ENCODE results near the gene RGL1. TPM values are rescaled to one million over a fixed set of nuclear protein-coding genes. Genes with fewer than 3 reads are reported as not detected.

RGL1 gene
- total and polyA plus RNA-seq, 2 donors (not counting 1 experiment from before 2014, with no cell fraction given) = 16.2 to 21.4 TPM

GRCh38 chr1:183841550-183841949 is 36.6 kb downstream of the RGL1 start:
- Histone ChIP-seq H3K4me1 (ENCODE audit: control insufficient read depth, extremely low read depth, insufficient read depth, low read length) (peaks cover 10% of the 10 kb centered on the region), H3K79me2 (ENCODE audit: control insufficient read depth, insufficient read depth, low read length) (no peaks in the 10 kb centered on the region), H3K9ac (ENCODE audit: insufficient read depth, low read length) (no peak overlapping the region), H3K4me3 (replicated peaks in 1 of 4; ENCODE audit: control extremely low read depth in 1 of 4, insufficient read depth in 1 of 4, low read depth in 3 of 4, low read length in 4 of 4) (no peak overlapping the region), H2AFZ (ENCODE audit: low read length) (no peak overlapping the region), H3K27me3 (ENCODE audit: control insufficient read depth, insufficient read depth, low read length) (no peaks in the 10 kb centered on the region), H3K27ac (ENCODE audit: insufficient read depth, low read length) (peak overlapping the region; percentile 67), H3K4me2 (ENCODE audit: extremely low read depth, insufficient read depth, low read length) (peak overlapping the region; percentile 94), H3K9me3 (ENCODE audit: control insufficient read depth, insufficient read depth, low read depth, low read length) (no peaks in the 10 kb centered on the region), H4K20me1 (ENCODE audit: control insufficient read depth, extremely low read depth, insufficient read depth, low read length) (no peaks in the 10 kb centered on the region), H3K36me3 (ENCODE audit: control insufficient read depth, insufficient read depth, low read length) (peaks cover 1% of the 10 kb centered on the region)
- DNase-seq (ENCODE audit: low read depth in 2 of 2) = peak in 1 of 2 donors; percentile 17
- no peak for TF ChIP-seq EZH2 (IDR thresholded peaks at IDR 0.05; ENCODE audit: low read length, missing control alignments)
- TF ChIP-seq, protein P1, sequence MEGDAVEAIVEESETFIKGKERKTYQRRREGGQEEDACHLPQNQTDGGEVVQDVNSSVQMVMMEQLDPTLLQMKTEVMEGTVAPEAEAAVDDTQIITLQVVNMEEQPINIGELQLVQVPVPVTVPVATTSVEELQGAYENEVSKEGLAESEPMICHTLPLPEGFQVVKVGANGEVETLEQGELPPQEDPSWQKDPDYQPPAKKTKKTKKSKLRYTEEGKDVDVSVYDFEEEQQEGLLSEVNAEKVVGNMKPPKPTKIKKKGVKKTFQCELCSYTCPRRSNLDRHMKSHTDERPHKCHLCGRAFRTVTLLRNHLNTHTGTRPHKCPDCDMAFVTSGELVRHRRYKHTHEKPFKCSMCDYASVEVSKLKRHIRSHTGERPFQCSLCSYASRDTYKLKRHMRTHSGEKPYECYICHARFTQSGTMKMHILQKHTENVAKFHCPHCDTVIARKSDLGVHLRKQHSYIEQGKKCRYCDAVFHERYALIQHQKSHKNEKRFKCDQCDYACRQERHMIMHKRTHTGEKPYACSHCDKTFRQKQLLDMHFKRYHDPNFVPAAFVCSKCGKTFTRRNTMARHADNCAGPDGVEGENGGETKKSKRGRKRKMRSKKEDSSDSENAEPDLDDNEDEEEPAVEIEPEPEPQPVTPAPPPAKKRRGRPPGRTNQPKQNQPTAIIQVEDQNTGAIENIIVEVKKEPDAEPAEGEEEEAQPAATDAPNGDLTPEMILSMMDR (conservative IDR thresholded peaks at IDR 0.05 in 1 of 2, IDR thresholded peaks at IDR 0.05 in 1 of 2; ENCODE audit: low read depth in 1 of 2, low read length in 2 of 2) = no peak

DNA sequence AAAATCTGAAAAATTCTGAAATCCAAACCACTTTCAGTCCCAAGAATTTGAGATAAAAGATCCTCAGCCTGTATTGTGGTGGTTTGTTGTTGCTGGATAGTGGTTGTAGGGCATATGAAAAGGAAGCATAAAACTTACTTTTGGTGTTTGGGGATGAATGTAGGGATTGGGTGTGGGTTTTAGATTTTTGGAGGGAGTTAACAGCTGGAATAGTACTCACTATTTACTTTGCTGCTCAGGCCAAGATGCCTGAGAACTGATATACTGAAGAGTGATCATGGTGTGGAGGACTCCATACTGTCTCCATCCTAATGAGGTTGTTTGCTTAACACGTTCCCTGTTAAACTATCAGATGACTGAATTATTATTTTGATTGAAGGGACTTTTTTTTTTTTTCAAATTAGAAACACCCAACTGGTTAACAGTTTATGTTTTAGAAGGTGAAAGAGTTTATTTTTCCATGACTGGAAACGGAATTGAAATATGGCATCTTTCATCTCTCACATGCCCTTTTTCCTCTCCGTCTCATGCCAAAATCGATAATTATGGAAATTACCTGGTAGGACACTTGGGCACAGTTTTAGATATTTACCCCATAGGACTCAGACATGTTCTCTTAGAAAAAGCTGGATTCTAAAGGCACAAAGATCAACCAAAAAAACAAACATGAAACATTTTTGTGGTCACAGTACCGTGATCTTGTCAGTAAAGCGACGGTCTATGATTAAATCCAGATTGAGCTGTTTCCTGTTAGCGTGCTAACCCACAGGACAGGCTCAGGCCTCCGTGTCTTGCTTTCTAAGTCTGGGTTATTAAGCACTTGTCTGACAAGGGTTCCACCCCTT is 37.3 kb downstream of the RGL1 start:
- Histone ChIP-seq H3K4me2 (ENCODE audit: extremely low read depth, insufficient read depth, low read length) (peak overlapping the region; percentile 94), H3K27ac (ENCODE audit: insufficient read depth, low read length) (peak overlapping the region; percentile 73), H3K4me3 (replicated peaks in 1 of 4; ENCODE audit: control extremely low read depth in 1 of 4, insufficient read depth in 1 of 4, low read depth in 3 of 4, low read length in 4 of 4) (peak overlapping the region; percentile 3 to 38 (median 33)), H3K36me3 (ENCODE audit: control insufficient read depth, insufficient read depth, low read length) (peaks cover 1% of the 10 kb centered on the region), H3K9ac (ENCODE audit: insufficient read depth, low read length) (no peak overlapping the region), H2AFZ (ENCODE audit: low read length) (no peak overlapping the region), H3K9me3 (ENCODE audit: control insufficient read depth, insufficient read depth, low read depth, low read length) (no peaks in the 10 kb centered on the region), H3K27me3 (ENCODE audit: control insufficient read depth, insufficient read depth, low read length) (no peaks in the 10 kb centered on the region), H3K79me2 (ENCODE audit: control insufficient read depth, insufficient read depth, low read length) (no peaks in the 10 kb centered on the region), H3K4me1 (ENCODE audit: control insufficient read depth, extremely low read depth, insufficient read depth, low read length) (peaks cover 10% of the 10 kb centered on the region), H4K20me1 (ENCODE audit: control insufficient read depth, extremely low read depth, insufficient read depth, low read length) (no peaks in the 10 kb centered on the region)
- TF ChIP-seq, protein P1 (conservative IDR thresholded peaks at IDR 0.05 in 1 of 2, IDR thresholded peaks at IDR 0.05 in 1 of 2; ENCODE audit: low read depth in 1 of 2, low read length in 2 of 2) = no peak
- no peak for TF ChIP-seq EZH2 (IDR thresholded peaks at IDR 0.05; ENCODE audit: low read length, missing control alignments)
- peak; percentile 96 to 98 for DNase-seq (ENCODE audit: low read depth in 2 of 2)

- H3K27ac ChIP-seq (ENCODE audit: insufficient read depth, low read length) = peak overlapping the region; percentile 73
- H3K9ac ChIP-seq (ENCODE audit: insufficient read depth, low read length) = no peak overlapping the region
- H3K4me1 ChIP-seq (ENCODE audit: control insufficient read depth, extremely low read depth, insufficient read depth, low read length) = peaks cover 10% of the 10 kb centered on the region
- H3K79me2 ChIP-seq (ENCODE audit: control insufficient read depth, insufficient read depth, low read length) = no peaks in the 10 kb centered on the region
- H3K4me2 ChIP-seq (ENCODE audit: extremely low read depth, insufficient read depth, low read length) = peak overlapping the region; percentile 94
- no peaks in the 10 kb centered on the region for H3K27me3 ChIP-seq (ENCODE audit: control insufficient read depth, insufficient read depth, low read length)
- DNase-seq (ENCODE audit: low read depth in 2 of 2) = no peak
- TF ChIP-seq, protein P1 (conservative IDR thresholded peaks at IDR 0.05 in 1 of 2, IDR thresholded peaks at IDR 0.05 in 1 of 2; ENCODE audit: low read depth in 1 of 2, low read length in 2 of 2) = no peak
- TF ChIP-seq EZH2 (IDR thresholded peaks at IDR 0.05; ENCODE audit: low read length, missing control alignments) = no peak
- H4K20me1 ChIP-seq (ENCODE audit: control insufficient read depth, extremely low read depth, insufficient read depth, low read length) = no peaks in the 10 kb centered on the region
- H3K9me3 ChIP-seq (ENCODE audit: control insufficient read depth, insufficient read depth, low read depth, low read length) = no peaks in the 10 kb centered on the region
- H3K36me3 ChIP-seq (ENCODE audit: control insufficient read depth, insufficient read depth, low read length) = peaks cover 1% of the 10 kb centered on the region
- peak overlapping the region; percentile 3 to 38 (median 33) for H3K4me3 ChIP-seq (replicated peaks in 1 of 4; ENCODE audit: control extremely low read depth in 1 of 4, insufficient read depth in 1 of 4, low read depth in 3 of 4, low read length in 4 of 4)
- no peak overlapping the region for H2AFZ ChIP-seq (ENCODE audit: low read length)
Observed at GRCh38 chr1:183842795-183843144, 37.9 kb downstream of the RGL1 start.
